Activated T-cell treated with anti-CD3 and anti-CD28 coated beads, Interleukin-2, amount 50 U/mL, for 72 hours (primary cell): ENCODE measurements around the gene JKAMP. TPM values are rescaled to one million over a fixed set of nuclear protein-coding genes. Genes with fewer than 3 reads are reported as not detected.

ENCODE experiments used
- ATAC-seq, 2 donors: fragments of 150-1000 bp; cut with Tn5 transposase; replicated peaks in 1 of 2; 2 replicates each; pipeline ENCODE4 v1.10.0; 2021; ENCODE audit warnings: moderate library complexity in 2 of 2, mild to moderate bottlenecking in 1 of 2
- DNase-seq, 2 donors: peaks; one replicate each; pipeline ENCODE4 v3.0.0; 2021 to 2022; ENCODE audit warnings: mixed read lengths in 1 of 2
- H3K27ac Mint-ChIP-seq: one replicate; pipeline ENCODE4 v1.8.0; 2022; ENCODE audit warnings: mild to moderate bottlenecking, moderate library complexity, mixed read lengths
- H3K27me3 Mint-ChIP-seq: one replicate; pipeline ENCODE4 v1.8.0; 2022; ENCODE audit warnings: low read depth, mixed read lengths
- H3K36me3 Mint-ChIP-seq, 2 donors: one replicate each; pipeline ENCODE4 v1.8.0; 2022; ENCODE audit warnings: mixed read lengths in 2 of 2, mild to moderate bottlenecking in 1 of 2; ENCODE audit not compliant: insufficient read depth in 2 of 2
- H3K4me1 Mint-ChIP-seq: one replicate; pipeline ENCODE4 v1.8.0; 2022; ENCODE audit warnings: low read depth, mixed read lengths
- H3K4me3 Mint-ChIP-seq, 2 donors: one replicate each; pipeline ENCODE4 v1.8.0; 2022; ENCODE audit warnings: mild to moderate bottlenecking in 2 of 2, mixed read lengths in 2 of 2, moderate library complexity in 2 of 2
- H3K9me3 Mint-ChIP-seq, 2 donors: one replicate each; pipeline ENCODE4 v1.8.0; 2022; ENCODE audit warnings: mixed read lengths in 2 of 2
- total RNA-seq, 2 donors: library from RNA; stranded (reverse); gene quantifications; one replicate each; pipeline ENCODE4 v1.2.3, GENCODE V29; 2022

The JKAMP gene
- total RNA-seq, 2 donors from 2014 or later, result 18.3 to 21.0 TPM

DNA sequence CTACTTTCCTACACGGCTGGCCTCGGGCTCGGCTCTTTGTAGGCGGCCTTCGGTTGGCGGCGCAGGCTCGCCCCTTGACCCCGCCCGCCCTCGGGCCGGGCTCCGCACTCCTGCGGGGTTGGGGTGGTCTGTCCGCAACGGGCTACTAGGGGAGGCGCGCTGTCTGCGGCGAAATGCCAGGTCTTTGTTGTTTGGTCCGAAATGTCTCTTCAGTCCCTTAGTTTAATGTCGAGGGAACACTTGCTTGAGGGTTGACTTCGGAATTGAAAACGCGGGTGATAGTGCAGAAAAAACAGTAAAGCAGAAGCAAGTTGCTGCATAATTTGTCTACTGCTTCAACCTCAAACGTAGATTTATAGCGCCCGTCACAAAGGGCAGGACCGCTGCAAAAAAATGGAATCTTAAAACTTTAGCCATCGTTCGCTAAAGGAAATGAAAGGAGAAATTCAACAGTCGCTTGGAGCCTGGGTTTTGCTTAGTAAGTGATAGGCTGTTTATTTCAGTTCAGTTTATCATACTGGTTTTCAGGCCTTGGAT is 390 bp downstream of the JKAMP start:
- Mint-ChIP-seq H3K9me3 (no peaks in the 10 kb centered on the region), H3K4me3 (peak overlapping the region; percentile 90 to 97)

DNA sequence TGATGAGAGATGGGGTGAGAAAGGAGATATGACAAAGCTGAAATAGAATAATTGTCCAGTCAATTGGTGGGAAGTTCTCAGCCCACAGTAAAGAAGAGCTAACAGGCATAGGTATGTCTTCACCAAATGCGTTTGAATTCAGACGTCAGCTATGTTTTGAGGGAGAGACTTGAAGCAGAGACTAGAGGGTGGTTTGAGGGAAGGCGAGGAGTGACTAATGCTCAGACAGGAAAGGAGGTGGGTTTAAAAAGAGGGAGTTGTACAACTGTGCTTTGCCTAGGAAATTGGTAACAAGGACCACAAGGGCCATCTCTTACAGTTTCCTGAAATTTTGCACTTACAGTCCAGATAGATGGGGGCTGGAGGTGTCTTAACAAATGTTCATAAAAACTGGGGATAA is 6.4 kb downstream of the JKAMP start:
- no peak for DNase-seq
- Mint-ChIP-seq H3K36me3 (peaks cover 17 to 26% of the 10 kb centered on the region in 2 donors), H3K4me3 (no peak overlapping the region), H3K4me1 (peaks cover 32% of the 10 kb centered on the region), H3K27ac (no peak overlapping the region), H3K9me3 (no peaks in the 10 kb centered on the region), H3K27me3 (no peaks in the 10 kb centered on the region)
- no peak for ATAC-seq

More for the DNA sequence above, 390 bp downstream of the JKAMP start:
- Mint-ChIP-seq H3K27me3 (no peaks in the 10 kb centered on the region), H3K4me1 (peaks cover 63% of the 10 kb centered on the region), H3K27ac (peak overlapping the region; percentile 92), H3K36me3 (peaks cover 7 to 9% of the 10 kb centered on the region in 2 donors)
- DNase-seq (no peak), ATAC-seq (peak; percentile 66 to 69)

DNA sequence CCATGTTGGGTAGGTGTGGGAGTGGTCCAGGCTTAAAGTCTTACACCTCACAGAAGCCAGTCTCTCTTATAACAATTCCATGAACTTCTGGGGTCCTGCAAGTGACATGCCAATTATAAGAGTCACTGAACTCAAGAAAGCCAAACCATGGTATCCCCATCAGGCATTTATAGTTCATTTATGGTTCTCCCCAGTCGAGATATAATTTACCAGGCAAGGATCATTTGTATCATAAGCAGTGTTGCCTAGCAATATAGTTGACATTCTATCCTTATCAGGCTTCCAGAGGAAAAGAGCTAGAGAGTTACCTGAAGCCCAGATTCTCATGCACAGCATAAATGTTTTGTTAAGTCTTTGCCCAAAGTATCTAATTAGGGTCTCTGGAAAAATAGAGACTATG is 8.1 kb downstream of the JKAMP start:
- no peak overlapping the region for H3K27ac Mint-ChIP-seq
- no peak for DNase-seq
- no peaks in the 10 kb centered on the region for H3K9me3 Mint-ChIP-seq
- H3K36me3 Mint-ChIP-seq, result peaks cover 17 to 26% of the 10 kb centered on the region in 2 donors
- peaks cover 20% of the 10 kb centered on the region for H3K4me1 Mint-ChIP-seq
- H3K27me3 Mint-ChIP-seq, result no peaks in the 10 kb centered on the region
- ATAC-seq, result no peak
- H3K4me3 Mint-ChIP-seq, result no peak overlapping the region

DNA sequence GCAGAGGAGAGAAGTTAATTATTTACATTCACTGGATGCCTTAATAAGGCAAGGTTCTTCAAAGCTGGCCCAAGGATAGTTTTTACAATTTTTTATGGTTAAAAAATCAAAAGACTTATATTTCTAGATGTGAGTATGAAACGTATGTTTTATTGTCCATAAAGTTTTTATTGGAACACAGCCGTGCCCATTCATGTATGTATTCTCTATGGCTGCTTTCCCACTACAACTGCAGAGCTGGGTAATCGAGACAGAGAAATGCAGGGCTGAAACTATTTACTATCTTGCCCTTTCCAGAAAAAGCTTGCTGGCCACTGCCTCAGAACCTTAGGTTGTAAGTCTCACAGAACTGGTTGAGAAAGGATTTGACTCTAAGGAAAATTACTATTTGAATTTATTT is 16.4 kb downstream of the JKAMP start:
- DNase-seq (no peak), ATAC-seq (no peak)
- Mint-ChIP-seq H3K4me1 (no peaks in the 10 kb centered on the region), H3K27me3 (no peaks in the 10 kb centered on the region), H3K36me3 (peaks cover 0 to 2% of the 10 kb centered on the region in 2 donors), H3K4me3 (no peak overlapping the region), H3K9me3 (no peaks in the 10 kb centered on the region), H3K27ac (no peak overlapping the region)

DNA sequence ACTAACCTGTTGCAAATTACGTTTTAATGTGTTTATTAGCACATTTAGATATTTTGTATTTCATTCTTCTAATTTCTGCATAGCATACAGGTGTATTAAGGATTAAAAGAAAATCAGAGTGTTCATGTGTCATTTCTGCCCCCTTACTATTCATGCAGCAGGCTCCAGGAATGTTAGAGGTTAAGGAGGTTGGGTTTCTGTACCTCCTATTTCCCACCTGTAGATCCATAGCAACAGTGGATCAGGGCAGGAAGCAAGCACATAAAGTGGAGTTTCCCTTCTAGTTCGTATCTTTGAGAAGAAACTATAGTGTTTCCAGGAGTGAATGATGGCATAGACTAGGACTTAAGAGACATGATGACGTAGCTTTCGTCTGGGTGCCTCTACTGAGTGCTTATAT is 18.9 kb downstream of the JKAMP start:
- H3K27ac Mint-ChIP-seq, result no peak overlapping the region
- no peaks in the 10 kb centered on the region for H3K27me3 Mint-ChIP-seq
- ATAC-seq (no peak), DNase-seq (no peak)
- no peaks in the 10 kb centered on the region for H3K4me1 Mint-ChIP-seq
- no peak overlapping the region for H3K4me3 Mint-ChIP-seq
- H3K9me3 Mint-ChIP-seq, result no peaks in the 10 kb centered on the region
- H3K36me3 Mint-ChIP-seq, result peaks cover 0 to 2% of the 10 kb centered on the region in 2 donors

DNA sequence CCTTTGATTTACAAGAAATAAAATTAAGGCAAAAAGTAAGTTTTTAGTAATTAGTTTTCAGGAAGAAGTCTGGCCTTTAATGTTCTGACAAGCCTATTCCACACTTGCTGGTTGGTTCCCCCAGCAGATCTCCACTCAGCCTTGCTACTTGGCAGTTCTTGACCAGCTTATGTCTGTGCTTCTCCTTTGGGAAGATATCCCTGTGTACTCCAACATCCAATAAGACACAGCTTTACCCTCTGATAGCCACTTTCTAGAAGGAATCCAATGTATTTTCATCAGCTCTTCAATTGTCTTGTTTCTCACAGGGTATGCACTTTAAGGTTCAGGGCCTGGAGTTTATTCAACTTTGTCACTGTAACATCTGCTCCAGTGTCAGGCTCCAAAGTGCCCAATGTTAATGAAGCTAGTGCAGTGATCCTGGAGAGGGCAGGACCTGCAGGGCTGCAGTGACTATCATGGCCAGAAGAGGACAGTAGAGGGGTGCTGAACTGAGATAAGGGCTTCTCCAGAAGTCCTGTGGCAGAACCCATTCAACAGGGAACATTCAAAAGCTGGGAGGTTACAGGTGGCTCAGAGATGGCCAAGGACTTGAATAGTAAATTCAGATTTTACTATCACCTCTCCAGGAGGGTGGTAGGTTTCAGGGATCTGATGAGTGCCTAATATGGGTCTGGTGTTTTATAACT is 22.9 kb downstream of the JKAMP start:
- H3K4me1 Mint-ChIP-seq, result no peaks in the 10 kb centered on the region
- DNase-seq (peak; percentile 51 to 56), ATAC-seq (peak; percentile 74)
- no peak overlapping the region for H3K4me3 Mint-ChIP-seq
- peaks cover 0 to 1% of the 10 kb centered on the region in 2 donors for H3K36me3 Mint-ChIP-seq
- H3K27me3 Mint-ChIP-seq, result peaks cover 6% of the 10 kb centered on the region
- H3K27ac Mint-ChIP-seq, result no peak overlapping the region
- H3K9me3 Mint-ChIP-seq, result no peaks in the 10 kb centered on the region

DNA sequence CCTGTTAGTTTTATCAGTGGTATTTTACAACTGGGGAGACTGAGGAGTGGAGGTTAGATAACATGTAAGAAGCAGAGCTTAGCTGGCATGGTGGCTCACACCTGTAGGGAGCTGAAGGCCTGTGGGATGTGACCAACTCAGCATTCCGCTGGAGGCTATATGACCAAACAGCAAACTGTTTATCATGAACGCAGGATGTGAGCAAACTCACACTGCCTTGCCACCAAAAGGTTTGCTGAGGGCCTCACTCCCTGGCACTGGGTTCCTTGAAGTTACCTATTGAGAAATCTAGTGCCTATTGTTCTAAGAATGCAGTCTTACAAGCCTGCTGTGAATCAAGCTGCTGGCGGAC is 23.4 kb downstream of the JKAMP start:
- Mint-ChIP-seq H3K27ac (no peak overlapping the region), H3K27me3 (peaks cover 6% of the 10 kb centered on the region), H3K9me3 (no peaks in the 10 kb centered on the region), H3K4me1 (no peaks in the 10 kb centered on the region), H3K4me3 (no peak overlapping the region), H3K36me3 (no peaks in the 10 kb centered on the region)
- ATAC-seq (no peak), DNase-seq (no peak)

DNA sequence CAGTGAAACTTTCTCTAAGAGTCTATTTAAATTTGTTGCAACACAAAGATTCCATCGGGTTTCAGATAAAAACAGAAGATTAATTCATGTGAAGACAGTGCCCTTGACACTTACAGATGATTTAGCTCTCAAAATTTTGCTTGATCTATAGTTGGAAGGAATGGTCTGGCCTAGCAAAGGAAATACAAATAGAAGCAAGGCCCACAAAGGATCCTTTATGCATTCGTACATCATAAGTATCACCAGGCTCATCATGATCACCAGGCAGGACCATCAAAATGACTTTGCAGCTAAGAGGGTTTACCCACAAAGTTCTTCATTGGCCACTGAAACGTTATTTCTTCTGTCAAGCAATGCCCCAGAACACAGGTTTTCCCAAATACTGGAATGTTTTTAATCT is 24.8 kb downstream of the JKAMP start:
- ATAC-seq, result no peak
- no peak for DNase-seq
- H3K4me1 Mint-ChIP-seq, result no peaks in the 10 kb centered on the region
- H3K9me3 Mint-ChIP-seq, result no peaks in the 10 kb centered on the region
- H3K36me3 Mint-ChIP-seq, result no peaks in the 10 kb centered on the region
- no peak overlapping the region for H3K4me3 Mint-ChIP-seq
- peaks cover 7% of the 10 kb centered on the region for H3K27me3 Mint-ChIP-seq
- no peak overlapping the region for H3K27ac Mint-ChIP-seq

DNA sequence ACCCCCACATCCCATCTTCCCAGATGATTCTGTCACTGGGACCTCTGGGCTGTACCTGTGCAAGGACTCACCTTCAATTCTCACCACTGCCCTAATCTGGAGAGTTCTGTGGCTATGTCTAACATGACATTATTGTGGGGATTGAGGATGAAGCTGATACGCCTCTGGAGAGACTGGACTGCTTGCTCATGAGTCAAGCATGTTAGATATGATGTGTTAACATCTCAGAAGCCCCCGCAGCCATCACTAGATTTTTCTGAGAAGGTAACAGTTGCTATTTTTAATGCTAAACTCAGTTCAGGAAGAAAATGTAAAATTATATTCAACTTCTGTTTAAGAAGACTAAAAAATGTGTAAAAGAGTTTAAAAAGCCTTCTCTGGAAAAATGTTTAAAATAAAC is 25.7 kb downstream of the JKAMP start:
- Mint-ChIP-seq H3K4me3 (no peak overlapping the region), H3K9me3 (no peaks in the 10 kb centered on the region), H3K36me3 (no peaks in the 10 kb centered on the region), H3K27me3 (peaks cover 16% of the 10 kb centered on the region), H3K4me1 (no peaks in the 10 kb centered on the region), H3K27ac (no peak overlapping the region)
- ATAC-seq (no peak), DNase-seq (no peak)

DNA sequence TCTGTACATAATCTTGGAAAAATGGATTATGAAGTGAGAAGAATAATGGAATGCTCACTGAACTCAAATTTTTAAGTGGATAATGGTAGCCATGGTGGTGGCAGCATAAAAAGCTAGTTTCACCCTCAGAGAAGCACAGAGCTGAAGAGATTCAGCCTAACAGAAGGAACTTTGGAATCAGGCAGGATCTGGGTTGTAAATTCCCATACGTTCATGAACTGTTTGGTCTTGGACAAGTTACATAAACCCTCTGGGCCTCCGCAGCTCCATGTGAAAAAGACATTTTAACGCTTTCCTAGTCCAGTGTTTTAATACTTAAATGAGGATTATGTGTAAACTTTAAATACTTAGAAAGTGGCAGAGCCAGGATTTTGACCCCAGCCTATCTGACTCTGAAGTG is 26.6 kb downstream of the JKAMP start:
- Mint-ChIP-seq H3K4me1 (no peaks in the 10 kb centered on the region), H3K27me3 (peaks cover 18% of the 10 kb centered on the region), H3K27ac (no peak overlapping the region), H3K36me3 (no peaks in the 10 kb centered on the region), H3K9me3 (no peaks in the 10 kb centered on the region), H3K4me3 (no peak overlapping the region)
- DNase-seq (no peak), ATAC-seq (no peak)

DNA sequence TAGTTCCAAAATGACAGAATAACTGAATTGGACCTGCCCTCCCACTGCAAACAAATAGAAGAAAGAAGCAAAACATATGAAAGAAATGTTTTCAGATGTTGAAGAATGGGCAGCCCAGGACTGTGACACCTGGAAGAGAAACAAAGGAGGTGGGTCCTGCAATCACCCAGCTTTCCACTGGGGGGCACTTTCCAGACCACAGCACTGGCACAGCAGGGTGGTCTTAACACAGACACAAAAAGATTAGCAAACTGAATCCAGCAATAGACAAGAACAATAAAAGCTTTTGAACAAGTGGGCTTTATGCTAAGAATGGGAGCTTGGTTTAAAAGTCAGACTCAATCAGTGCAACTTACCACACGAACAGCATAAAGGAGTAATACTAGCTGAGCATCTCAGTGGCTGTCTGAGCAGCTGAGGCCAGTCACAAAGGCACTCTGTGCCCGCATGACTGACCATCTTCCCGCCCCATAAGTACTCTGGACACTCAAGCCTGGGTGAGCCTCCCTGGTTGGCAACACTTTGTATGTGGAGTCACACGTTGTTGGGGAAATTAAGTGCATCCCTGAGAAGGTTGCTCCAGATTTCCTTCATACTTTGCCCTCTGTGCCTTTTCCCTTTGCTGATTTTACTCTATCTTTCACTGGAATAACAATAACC is 27.7 kb downstream of the JKAMP start:
- no peaks in the 10 kb centered on the region for H3K9me3 Mint-ChIP-seq
- peaks cover 23% of the 10 kb centered on the region for H3K27me3 Mint-ChIP-seq
- H3K36me3 Mint-ChIP-seq, result no peaks in the 10 kb centered on the region
- DNase-seq, result peak; percentile 9 to 14
- H3K4me3 Mint-ChIP-seq, result no peak overlapping the region
- ATAC-seq, result no peak
- H3K27ac Mint-ChIP-seq, result no peak overlapping the region
- no peaks in the 10 kb centered on the region for H3K4me1 Mint-ChIP-seq

DNA sequence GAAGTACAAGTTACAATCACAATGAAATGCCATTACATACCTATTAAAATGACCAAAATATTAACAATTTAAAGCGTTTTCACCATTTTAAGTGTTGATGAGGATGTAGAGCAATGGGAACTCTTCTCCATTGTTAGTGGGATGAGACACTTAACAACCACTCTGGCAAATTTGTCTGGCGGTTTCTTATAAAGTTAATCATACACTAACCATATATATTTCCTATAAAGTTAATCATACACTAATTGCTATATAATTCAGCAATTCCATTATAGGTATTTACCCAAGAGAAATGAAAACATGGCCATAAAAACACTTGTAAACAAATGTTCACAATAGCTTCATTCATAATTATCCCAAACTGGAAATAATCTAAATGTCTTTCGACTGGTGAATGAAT is 35.9 kb downstream of the JKAMP start:
- H3K4me1 Mint-ChIP-seq, result no peaks in the 10 kb centered on the region
- no peak for ATAC-seq
- H3K27me3 Mint-ChIP-seq, result peaks cover 19% of the 10 kb centered on the region

DNA sequence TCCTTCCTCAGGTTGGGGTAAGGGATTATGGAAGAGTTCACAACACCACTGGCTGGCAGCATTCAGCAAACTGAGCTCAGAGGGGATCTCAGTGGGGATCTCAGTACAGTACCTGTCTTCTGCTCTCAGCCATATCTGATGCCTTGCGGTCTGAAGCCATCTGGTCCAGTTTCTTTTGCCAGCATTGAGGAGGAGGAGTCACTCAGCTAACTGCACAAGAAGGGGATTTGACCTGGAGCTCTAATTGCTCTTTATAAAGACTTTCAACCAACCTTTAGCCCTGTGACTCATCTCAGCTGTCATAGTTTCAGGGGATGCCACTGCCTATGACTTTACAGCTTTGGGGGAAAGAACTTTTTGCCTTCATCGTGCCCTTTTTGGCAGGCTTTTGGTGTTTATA is 44.9 kb downstream of the JKAMP start:
- Mint-ChIP-seq H3K9me3 (peaks cover 0 to 4% of the 10 kb centered on the region in 2 donors), H3K4me3 (no peak overlapping the region), H3K27me3 (peaks cover 7% of the 10 kb centered on the region), H3K36me3 (peaks cover 2% of the 10 kb centered on the region in 2 donors), H3K4me1 (no peaks in the 10 kb centered on the region), H3K27ac (no peak overlapping the region)
- ATAC-seq (no peak), DNase-seq (no peak)

More for the DNA sequence above, 35.9 kb downstream of the JKAMP start:
- no peak overlapping the region for H3K27ac Mint-ChIP-seq
- H3K4me3 Mint-ChIP-seq, result no peak overlapping the region
- no peak for DNase-seq
- H3K36me3 Mint-ChIP-seq, result no peaks in the 10 kb centered on the region
- peaks cover 0 to 2% of the 10 kb centered on the region in 2 donors for H3K9me3 Mint-ChIP-seq
